Skeletal muscle tissue (tissue), 4 donors: ENCODE measurements around the gene ITGA11. TPM values are rescaled to one million over a fixed set of nuclear protein-coding genes. Genes with fewer than 3 reads are reported as not detected.
A peak's percentile ranks its signal among the peaks of the same experiment; 100 is the strongest.

Source experiments
- H3K27ac ChIP-seq: one replicate; pipeline ENCODE4 v1.7.0; 2013; ENCODE audit warnings: mild to moderate bottlenecking, low read depth, low read length, inconsistent platforms
- H3K27me3 ChIP-seq, 3 donors: one replicate each; pipeline ENCODE4 v1.7.0; 2013; ENCODE audit warnings: low read length in 3 of 3; ENCODE audit not compliant: control insufficient read depth in 3 of 3, insufficient read depth in 3 of 3
- H3K36me3 ChIP-seq, 3 donors: one replicate each; pipeline ENCODE4 v1.7.0; 2013; ENCODE audit warnings: low read length in 3 of 3; ENCODE audit not compliant: control insufficient read depth in 3 of 3, insufficient read depth in 3 of 3
- H3K4me1 ChIP-seq, 3 donors: one replicate each; pipeline ENCODE4 v1.7.0; 2013; ENCODE audit warnings: low read length in 3 of 3, mild to moderate bottlenecking in 3 of 3; ENCODE audit not compliant: control insufficient read depth in 3 of 3, insufficient read depth in 3 of 3
- H3K4me3 ChIP-seq, 3 donors: one replicate each; pipeline ENCODE4 v1.7.0; 2013; ENCODE audit warnings: low read length in 3 of 3
- H3K9ac ChIP-seq, 3 donors: one replicate each; pipeline ENCODE4 v1.7.0; 2013; ENCODE audit warnings: low read length in 3 of 3, mild to moderate bottlenecking in 3 of 3, moderate library complexity in 2 of 3, low read depth in 1 of 3
- H3K9me3 ChIP-seq, 3 donors: one replicate each; pipeline ENCODE4 v1.7.0; 2013; ENCODE audit warnings: low read length in 3 of 3; ENCODE audit not compliant: control insufficient read depth in 3 of 3
- total RNA-seq: library from RNA; depleted of rRNA; stranded (reverse); fragments of >200 nt; gene quantifications from one replicate; pipeline ENCODE4 v1.2.3, GENCODE V29; 2014
- donor health status: Osteomylitis.

ITGA11 gene
- total RNA-seq, 1 donor from 2014 or later = 5.7 TPM

DNA sequence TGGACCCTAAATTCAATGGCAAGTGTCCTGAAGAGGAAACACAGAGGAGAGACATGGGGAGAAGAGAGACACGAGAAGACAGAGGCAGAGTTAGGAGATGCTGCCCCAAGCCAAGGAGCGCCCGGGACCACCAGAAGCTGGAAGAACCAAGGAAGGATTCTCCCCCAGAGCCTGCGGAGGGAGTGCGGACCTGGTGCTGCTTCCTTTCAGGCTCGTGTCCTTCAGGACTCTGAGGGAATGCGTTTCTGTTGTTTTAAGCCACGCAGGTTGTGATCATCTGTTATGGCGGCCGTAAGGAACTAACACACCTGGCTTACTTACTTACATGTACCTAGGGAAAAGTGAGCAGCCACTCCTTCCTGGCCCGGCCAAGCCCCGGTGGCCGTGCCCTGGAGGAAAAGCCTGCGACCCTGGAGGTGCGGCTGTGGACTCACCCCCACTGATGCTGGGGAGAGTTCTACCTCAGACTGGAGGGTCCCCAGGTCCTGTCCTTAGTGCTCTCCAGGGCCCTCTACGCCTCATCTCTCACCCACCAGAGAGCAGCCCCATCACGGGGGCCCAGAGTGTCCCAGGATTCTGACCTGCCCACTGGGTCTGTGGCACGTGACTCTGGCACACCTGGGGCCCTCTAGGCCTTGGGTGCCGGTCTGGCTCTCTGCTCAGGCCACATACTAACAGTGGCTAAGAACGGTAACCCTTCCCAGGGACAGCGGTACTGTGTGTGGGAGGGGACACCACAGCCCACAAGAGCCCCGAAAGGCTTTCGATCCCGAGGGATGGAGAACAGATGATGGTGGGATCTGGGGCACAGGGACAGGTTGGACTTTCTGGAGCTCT is 61.8 kb downstream of the ITGA11 start:
- Histone ChIP-seq H3K4me1 (peaks cover 34 to 53% (median 49%) of the 10 kb centered on the region in 3 donors), H3K27ac (peak overlapping the region; percentile 42), H3K9ac (peak overlapping the region in 1 of 3 donors; percentile 33), H3K36me3 (no peaks in the 10 kb centered on the region), H3K4me3 (peak overlapping the region in 1 of 3 donors; percentile 13), H3K27me3 (no peaks in the 10 kb centered on the region), H3K9me3 (no peaks in the 10 kb centered on the region)

DNA sequence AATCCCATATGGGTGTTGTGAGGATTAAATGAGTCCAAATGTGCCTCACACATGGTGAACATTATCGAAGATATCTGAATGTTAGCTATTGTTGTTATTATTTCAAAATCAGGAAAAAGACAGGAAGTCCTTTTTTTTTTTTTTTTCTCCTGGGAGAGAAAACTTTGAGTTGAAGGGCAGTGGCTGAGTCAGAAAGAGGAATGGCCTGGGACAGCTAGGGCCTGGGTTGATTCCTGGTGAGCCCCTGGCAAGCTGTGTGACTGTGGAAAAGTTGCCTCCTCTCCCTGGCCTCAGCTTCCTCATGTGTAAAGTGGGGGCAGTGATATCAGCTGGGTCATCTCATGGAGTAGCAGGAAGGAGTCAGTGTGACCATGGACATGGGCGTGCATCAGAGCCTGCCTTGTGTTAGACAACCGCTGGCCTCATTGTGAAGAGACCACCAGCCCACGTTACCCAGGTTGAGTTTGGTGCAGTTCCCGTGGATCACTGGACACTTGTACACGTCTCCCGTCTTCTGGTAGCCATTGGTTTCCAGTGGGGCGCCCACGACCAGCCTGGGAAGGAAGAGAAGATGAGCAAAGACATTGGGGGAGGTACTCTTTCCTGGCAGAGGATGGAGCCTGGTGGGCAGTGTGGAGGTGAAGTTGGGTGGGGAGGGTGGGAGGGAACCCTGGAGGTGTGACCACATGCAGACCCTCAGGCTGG is 63.1 kb downstream of the ITGA11 start:
- peaks cover 44 to 65% (median 62%) of the 10 kb centered on the region in 3 donors for H3K4me1 ChIP-seq

DNA sequence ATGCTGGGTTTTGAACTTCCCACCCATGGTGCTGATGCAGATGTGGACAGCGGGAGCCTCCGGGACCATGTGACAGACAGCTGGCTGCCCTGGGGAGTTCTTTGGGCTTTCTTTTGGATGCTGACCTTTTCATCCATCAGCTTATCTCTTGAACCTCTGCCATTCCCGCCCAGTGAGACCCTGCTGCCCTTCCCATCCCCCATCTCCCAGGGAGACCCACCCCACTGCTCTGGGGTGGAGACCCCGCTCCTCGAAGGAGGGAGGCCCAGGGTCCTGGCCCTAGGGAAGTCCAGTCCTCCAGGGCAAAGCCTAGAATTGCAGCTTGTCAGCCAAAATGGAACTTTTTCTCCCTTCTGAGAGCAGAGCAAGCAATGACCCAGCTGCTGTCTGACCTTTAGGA is 64.0 kb downstream of the ITGA11 start:
- Histone ChIP-seq H3K27me3 (no peaks in the 10 kb centered on the region), H3K9ac (no peak overlapping the region), H3K4me1 (peaks cover 51 to 72% (median 66%) of the 10 kb centered on the region in 3 donors), H3K36me3 (no peaks in the 10 kb centered on the region), H3K4me3 (no peak overlapping the region), H3K27ac (no peak overlapping the region), H3K9me3 (no peaks in the 10 kb centered on the region)

More for the DNA sequence above, 63.1 kb downstream of the ITGA11 start:
- H3K4me3 ChIP-seq = no peak overlapping the region
- no peaks in the 10 kb centered on the region for H3K36me3 ChIP-seq
- no peak overlapping the region for H3K27ac ChIP-seq
- H3K9me3 ChIP-seq = no peaks in the 10 kb centered on the region
- H3K9ac ChIP-seq = no peak overlapping the region
- H3K27me3 ChIP-seq = no peaks in the 10 kb centered on the region

DNA sequence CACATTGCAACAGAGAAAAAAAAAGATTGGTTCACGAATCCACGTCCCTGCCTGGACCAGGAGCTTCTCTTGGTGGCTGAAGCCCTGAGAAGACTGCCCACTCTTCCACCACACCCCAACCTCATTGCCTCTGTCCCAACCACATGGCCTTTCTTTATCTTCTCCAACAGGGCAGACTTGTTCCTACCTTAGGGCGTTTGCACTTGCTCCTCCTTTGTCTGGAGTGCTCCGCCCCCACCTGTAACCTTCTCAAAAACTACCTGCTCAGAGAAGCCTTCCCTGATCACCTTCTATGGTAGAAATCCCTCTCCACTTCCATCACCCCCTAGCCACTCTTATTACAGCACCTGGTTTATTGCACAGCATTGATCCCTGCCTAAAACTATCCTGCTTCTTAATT is 64.7 kb downstream of the ITGA11 start:
- H3K36me3 ChIP-seq = no peaks in the 10 kb centered on the region
- peaks cover 51 to 72% (median 66%) of the 10 kb centered on the region in 3 donors for H3K4me1 ChIP-seq
- no peak overlapping the region for H3K27ac ChIP-seq

DNA sequence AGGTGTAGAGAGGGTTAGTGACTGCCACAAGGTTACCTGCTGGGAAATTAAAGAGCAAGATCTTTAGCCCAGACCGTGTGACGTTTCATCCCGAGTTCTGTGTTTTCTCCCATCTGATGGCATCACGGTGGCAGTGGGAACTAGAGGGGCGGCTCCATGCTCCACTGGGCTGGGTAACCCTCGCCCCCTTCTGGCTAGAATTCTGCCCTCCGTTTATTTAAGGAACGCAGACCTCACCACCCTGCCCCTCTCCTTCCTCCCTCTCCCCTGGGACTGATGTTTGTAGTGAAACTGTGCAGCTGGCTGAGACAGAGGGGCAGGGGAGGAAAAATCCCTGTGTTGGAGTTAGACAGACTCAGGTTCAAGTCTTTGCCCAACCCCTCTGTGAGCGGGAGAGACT is 65.6 kb downstream of the ITGA11 start:
- Histone ChIP-seq H3K27me3 (no peaks in the 10 kb centered on the region), H3K36me3 (no peaks in the 10 kb centered on the region), H3K4me3 (no peak overlapping the region), H3K9ac (no peak overlapping the region), H3K4me1 (peaks cover 51 to 68% (median 68%) of the 10 kb centered on the region in 3 donors), H3K9me3 (no peaks in the 10 kb centered on the region), H3K27ac (no peak overlapping the region)

More for the DNA sequence above, 64.7 kb downstream of the ITGA11 start:
- no peak overlapping the region for H3K4me3 ChIP-seq
- H3K27me3 ChIP-seq = no peaks in the 10 kb centered on the region
- H3K9ac ChIP-seq = peak overlapping the region in 1 of 3 donors; percentile 16
- no peaks in the 10 kb centered on the region for H3K9me3 ChIP-seq

DNA sequence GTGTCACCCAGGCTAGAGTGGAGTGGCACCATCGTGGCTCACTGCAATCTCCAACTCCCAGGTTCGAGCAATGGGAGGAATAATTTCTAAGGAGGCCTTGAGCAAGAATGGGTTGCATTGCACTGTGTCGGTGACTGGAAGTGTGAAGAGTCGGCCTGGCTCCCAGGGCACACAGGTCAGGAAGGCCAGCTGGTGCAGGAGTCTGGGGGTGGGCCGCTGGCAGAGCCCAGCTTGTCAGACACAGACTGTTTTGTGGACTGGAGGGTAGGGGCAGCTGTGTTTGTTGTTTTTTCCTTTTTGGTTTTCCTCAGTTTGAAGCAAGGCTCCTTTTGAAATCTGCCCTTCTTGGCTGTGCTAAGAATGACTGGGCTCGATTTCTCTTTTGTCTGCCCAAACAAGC is 66.2 kb downstream of the ITGA11 start:
- no peak overlapping the region for H3K27ac ChIP-seq
- H3K4me1 ChIP-seq = peaks cover 55 to 69% (median 68%) of the 10 kb centered on the region in 3 donors
- H3K9ac ChIP-seq = peak overlapping the region in 1 of 3 donors; percentile 35

DNA sequence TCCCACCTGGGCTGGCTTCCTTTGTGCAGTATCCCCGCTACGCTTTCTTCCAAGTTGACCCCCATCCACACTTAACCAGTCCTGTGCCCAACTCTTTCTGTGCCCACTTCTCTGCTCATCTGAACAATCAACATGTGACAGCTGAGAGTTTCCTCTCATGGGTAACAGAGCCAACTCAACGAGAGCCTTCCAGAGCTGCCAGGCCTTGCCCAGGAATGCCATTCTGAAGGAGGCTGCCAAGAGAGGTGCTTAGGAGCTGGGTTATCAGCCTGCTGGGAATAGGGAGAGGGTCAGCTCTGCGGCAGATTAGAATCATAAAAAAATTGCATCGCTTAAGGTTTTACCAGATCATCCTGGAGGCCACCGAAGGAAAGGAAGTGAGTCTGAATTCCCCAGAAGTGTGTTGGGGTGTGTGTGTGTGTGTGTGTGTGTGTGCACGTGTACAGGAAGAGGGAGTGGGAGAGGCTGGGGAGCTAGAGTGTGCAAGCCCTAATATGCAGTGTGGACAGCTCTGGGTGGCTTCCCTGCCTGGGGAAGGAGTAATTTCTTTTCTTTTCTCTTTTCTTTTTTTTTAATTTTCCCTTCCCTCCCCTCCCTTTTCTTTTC is 66.7 kb downstream of the ITGA11 start:
- Histone ChIP-seq H3K9me3 (no peaks in the 10 kb centered on the region), H3K27me3 (no peaks in the 10 kb centered on the region), H3K4me1 (peaks cover 57 to 69% (median 66%) of the 10 kb centered on the region in 3 donors), H3K9ac (peak overlapping the region in 1 of 3 donors; percentile 54), H3K4me3 (peak overlapping the region in 1 of 3 donors; percentile 29), H3K36me3 (no peaks in the 10 kb centered on the region), H3K27ac (peak overlapping the region; percentile 19)

More for the DNA sequence above, 66.2 kb downstream of the ITGA11 start:
- Histone ChIP-seq H3K36me3 (no peaks in the 10 kb centered on the region), H3K4me3 (no peak overlapping the region), H3K9me3 (no peaks in the 10 kb centered on the region), H3K27me3 (no peaks in the 10 kb centered on the region)

DNA sequence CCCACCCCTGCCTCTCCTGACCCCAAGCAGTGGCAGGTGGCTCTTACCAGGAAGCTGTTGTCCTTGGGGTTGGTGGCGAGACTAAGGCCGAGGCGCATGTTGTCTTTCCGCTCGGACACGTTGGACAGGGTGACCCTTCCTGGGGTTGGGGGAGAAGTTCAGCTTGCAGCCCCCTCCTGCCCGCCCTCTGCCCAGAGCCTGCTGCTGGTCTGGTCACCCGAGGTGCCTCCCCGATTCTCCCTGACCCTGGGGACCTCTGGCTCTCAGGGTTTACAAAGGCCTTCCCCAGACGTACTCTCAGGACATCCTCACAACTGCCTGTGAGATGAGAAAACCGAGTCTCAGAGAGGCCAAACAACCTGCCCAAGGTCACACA is 67.3 kb downstream of the ITGA11 start:
- H3K9me3 ChIP-seq = no peaks in the 10 kb centered on the region
- no peaks in the 10 kb centered on the region for H3K27me3 ChIP-seq
- H3K36me3 ChIP-seq = no peaks in the 10 kb centered on the region
- peak overlapping the region; percentile 19 for H3K27ac ChIP-seq
- peak overlapping the region in 1 of 3 donors; percentile 29 for H3K4me3 ChIP-seq
- H3K9ac ChIP-seq = peak overlapping the region in 1 of 3 donors; percentile 54
- peaks cover 57 to 67% (median 65%) of the 10 kb centered on the region in 3 donors for H3K4me1 ChIP-seq

DNA sequence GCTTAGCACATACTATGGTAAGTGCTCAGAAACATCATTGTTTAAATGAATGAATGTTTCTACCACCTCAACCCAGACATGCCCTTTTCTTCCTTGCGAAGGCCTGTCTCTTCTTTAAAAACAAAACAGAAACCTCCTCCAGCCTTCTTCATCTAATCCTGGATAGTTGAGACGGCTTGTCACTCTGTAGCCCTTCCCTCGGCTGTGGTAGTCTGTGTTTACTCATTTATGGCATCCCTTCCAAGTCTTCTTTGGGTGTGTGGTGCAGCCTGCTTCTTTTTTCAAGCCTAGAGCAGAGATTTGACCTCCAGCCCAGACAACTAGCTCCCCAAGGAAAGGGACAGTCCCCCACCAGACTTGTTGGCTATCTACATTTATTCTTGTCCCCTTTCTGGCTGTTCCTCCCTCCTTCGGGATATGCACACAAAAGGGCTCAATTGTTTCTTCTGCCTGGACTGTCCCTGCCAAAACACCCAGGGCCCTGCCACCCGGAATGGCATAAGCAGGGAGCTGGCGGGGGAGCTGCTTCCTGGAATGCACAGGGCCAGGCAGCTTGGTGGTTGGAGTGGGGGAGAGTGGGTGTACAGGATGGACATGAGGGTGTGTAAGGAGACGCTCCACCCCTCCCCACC is 67.8 kb downstream of the ITGA11 start:
- H3K4me3 ChIP-seq = no peak overlapping the region
- no peaks in the 10 kb centered on the region for H3K27me3 ChIP-seq
- no peak overlapping the region for H3K9ac ChIP-seq
- H3K36me3 ChIP-seq = no peaks in the 10 kb centered on the region
- no peaks in the 10 kb centered on the region for H3K9me3 ChIP-seq
- H3K4me1 ChIP-seq = peaks cover 57 to 67% (median 65%) of the 10 kb centered on the region in 3 donors
- peak overlapping the region; percentile 22 for H3K27ac ChIP-seq
